Lung microvascular endothelial cell (primary cell): ENCODE measurements around the gene RBBP9. TPM values are rescaled to one million over a fixed set of nuclear protein-coding genes. Genes with fewer than 3 reads are reported as not detected.
"Not testable (repeated sequence)": the region's sequence is repeated elsewhere in the genome, so short reads cannot be mapped to it uniquely, and the experiment has no call there.

Source experiments
- DNase-seq, 2 donors: peaks; one replicate each; pipeline versions ENCODE4 v3.0.0 to v3.0.0-alpha.2; 2010; ENCODE audit warnings: low read depth in 2 of 2
- total RNA-seq: library from RNA; depleted of rRNA; stranded (reverse); fragments of >200 nt; gene quantifications from 2 replicates; pipeline ENCODE4 v1.2.1, GENCODE V29; 2014

The RBBP9 gene
- 8.3 TPM in 2 replicates for total RNA-seq

DNA sequence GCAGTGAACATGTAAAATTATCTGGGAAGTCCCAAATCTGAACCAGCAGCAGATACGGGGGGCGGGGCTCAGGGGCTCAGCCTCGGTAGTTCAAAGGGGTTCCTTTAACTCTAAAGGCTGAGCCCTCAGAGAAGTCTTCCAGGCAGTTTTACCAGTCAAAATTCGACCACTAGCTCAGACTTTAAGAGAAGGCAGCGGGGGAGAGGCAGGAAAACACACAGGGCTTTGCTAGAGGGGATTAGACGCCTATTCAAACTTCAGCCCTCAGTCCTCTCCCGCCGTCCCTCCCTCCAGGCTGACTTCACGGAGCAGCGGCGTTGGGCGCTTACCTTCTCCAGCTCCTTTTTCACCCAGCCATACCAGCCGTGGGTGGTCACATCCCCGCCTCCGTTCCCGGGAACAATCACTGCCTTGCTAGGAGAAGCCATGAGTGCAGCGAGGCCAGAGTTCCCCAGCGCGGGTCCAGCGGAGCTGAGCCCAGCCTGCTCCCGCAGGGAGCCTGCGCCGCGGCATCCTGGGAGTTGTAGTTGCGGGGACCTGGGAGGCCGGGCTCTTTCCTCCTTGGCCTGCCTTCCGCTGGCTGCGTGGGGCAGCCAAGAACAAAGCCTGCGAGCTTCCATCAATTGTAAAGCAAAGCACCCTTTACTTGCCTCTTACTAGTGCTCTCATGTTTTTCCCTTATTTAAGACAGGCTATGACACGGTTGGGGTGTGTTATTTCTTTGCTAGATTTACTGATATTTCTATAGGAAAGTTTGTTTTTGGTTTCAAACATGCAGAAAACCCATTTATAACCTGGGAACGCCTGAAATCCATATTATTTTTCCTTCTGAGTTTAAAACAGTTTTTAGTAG is at the start of gene RBBP9:
Gene RBBP9, minus strand, starts transcription at position 486 of the 853 bp plus-strand sequence. Its CDS starts 58 bp downstream, at position 428.
- peak; percentile 71 to 82 for DNase-seq

DNA sequence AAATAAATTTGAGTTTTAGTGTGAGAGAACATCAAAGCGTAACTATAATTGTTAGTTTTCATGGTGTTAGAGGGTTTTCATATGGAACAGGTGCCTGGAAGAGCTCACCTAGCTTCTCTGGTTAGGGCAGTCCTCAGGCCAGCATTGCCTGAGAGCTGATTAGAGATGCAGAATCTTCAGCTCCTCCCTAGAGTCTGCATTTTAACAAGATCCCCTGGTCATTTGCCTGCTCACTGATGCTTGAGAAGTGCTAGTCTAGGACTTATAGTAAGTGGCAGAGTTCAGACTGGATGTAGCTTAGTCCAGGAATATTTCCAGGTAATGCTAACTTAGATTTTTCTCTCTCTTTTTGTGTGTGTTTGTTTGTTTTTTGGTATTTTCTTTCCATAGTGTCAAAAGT is 48.5 kb upstream of the RBBP9 start:
- DNase-seq = no peak

DNA sequence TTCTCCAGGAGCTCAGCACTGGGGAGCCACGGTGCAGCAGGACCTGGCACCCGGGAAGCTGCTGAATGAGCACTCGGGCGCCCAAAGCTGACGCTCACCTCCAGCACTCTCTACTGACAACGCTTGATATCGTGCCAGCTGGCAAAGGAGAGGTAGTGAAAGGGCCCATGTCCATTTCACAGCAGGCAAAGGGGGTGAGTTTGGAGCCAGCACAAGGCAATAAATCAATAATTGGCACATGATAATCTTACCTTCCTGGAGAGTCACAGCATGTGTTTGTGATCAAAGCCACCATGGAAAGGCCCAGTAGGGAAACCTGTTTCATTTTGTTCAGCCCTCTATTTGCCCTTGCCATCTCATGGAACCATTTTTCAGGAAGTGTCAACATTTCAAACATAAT is 46.9 kb upstream of the RBBP9 start:
- DNase-seq = no peak

DNA sequence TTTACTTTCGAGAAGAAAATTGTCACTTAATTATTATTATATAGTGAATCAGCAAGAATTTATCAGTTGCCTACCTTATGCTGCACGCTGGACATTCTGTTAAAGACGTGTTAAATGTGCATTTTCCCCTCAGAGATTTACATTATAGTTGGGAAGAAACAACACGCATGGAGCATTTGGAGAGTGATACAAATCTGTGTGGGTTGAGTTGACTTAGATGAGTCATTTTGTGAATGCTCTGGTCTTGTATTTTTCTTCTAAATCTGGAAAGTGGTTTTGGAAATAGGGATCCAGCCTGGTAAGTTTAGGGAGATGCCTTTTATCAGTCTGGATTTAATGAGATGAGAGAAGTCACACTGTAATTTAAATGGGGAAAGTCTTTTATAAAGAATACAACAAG is 46.2 kb upstream of the RBBP9 start:
- no peak for DNase-seq

DNA sequence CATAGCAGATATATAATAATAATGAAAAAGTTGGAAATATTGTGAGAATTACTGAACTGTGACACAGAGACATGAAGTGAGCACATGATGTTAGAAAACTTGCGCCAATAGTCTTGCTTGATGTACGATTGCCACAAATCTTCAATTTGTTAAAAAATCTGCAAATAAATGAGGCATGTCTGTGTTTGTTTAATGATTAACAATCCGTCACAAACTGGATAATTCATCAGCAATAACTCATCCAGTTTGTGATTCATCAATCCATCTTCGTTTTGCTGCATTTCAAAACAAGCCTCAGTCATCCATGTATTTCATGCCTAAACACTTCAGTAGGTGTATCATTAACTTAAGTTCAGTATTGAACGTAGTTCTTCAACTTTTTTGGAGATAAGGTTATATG is 44.7 kb upstream of the RBBP9 start:
- DNase-seq = no peak

DNA sequence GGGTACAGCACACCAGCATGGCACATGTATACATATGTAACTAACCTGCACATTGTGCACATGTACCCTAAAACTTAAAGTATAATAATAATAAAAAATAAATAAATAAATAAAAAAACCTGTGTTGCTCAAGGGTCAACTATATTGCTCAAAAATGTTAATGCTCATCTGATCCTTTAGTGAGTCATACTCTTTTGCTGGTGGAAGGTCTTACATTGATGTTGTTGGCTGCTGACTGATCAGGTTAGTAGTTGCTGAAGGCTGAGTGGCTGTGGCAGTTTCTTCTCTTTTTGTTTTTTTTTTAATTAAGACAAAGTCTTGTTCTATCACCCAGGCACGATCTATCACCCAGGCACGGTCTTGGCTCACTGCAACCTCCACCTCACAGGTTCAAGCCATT is 40.6 kb upstream of the RBBP9 start:
- DNase-seq = no peak

DNA sequence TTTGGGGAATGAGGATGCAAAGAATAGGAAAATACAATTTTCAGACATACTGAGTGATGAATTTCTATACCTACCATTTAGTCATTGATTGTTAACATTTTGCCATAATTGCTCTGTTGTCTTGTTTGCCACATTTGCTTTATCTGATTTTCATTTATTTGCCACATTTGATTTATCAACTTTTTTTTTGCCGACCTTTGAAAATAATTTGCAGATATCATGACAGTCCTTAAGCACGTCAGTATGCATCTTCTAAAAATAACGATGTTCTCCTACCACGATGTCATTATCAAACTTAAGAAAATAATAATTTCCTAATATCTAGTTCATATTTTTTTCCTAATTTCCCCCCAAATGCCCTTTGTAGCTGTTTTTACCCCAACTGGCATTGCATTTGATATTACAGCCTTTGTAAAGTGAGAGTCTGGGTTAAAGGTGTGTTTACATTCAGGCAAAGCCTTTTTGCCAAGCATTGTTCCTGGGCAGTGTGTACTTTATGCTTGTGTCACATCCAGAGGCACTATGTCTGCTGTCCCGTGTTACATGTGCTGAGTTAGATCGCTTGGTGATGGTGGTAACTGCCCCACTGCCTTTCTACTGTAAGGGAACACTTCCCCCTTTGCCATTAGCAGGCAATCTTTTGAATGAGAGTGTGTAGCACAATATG is 37.1 kb upstream of the RBBP9 start:
- DNase-seq = peak in 1 of 2 donors; percentile 81

DNA sequence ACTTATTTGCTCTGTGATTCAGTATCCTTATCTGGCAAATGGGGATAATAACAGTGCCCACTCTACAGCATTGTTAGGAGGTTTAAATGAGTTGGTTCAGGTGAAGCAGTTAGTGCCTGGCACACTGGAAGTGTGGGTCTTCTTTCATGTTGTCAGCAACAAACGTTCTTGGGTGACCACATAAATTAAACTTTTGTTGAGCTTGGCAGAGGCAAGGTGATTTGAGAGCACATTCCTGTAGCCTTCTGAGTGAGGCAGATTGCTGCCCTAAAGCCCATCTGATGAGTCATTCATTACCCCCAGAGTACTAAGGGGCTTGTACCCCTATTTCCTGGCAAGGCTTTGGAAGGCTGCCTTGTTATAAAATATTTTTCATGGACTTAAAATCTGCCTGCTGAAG is 36.5 kb upstream of the RBBP9 start:
- DNase-seq = peak in 1 of 2 donors; percentile 6

DNA sequence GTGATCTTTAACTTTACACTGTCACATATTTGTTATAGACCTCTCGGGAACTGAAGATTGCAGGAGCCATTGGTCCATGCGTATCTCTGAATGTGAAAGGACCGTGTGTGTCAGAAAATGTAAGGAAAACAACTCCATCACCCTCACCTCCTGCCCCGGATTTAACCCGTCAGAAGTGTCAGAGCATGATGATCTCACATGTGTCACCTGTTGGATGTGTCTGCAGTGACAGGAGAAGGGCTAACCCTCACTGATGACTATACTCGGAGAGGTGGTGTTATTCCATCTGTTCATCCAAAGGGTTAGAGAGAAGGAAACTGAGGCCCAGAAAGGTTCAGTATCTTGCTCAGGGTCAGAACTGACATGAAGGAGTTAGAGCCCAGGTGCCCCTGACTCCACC is 35.6 kb upstream of the RBBP9 start:
- no peak for DNase-seq

DNA sequence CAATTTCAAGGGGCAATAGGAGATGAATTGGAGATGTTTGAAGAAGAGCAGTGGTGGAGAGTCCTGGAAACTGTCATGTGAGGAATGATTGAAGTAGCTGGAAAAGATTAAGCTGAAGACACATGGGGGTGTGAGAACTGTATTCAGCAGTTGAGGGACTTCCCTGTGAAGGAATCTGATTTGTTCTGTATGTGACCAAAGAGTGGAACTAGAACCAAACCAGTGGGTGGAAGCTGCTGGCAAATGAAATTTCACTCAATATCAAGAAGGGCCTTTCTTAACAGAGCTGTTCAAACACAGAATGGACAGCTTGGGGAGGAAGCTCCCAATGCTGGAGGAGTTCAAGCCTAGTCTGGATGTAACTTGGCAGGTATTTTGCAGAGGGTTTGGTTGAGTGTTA is 32.0 kb upstream of the RBBP9 start:
- DNase-seq = no peak

DNA sequence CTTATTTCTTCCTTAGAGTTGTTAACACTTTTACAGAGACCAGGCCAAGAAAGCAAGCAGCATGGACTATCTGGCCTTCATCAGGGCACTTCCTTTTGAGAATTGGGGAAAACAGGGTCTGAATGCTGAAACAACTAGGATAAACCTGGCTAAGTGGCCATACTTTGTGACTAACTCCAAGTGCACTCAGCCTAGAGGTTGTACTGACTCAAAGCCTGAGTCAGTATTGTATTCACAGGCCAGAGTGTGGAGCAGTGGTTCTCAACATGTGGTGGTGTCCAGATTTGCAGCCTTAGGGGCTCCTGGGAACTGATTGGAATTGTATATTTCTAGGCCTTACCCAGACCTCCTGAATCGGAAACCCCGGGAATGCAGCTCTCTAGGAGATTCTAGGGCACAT is 30.8 kb upstream of the RBBP9 start:
- DNase-seq = no peak

DNA sequence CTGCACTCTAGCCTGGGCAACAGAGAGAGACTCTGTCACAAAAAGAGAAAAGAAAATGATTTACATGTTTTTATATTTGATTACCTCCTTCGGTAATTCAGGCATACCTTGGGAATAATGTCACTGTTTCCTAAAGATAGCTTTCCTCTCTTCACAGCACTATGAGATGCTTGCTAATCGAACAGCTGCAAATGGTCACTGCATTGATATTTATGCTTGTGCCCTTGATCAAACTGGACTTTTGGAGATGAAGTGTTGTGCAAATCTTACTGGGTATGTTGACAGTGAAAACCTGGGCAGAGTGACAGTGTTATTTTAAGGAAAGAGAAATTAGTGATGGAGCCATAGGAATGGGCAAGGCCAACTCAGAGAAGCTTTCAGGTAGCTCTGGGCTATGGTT is 30.3 kb upstream of the RBBP9 start:
- DNase-seq = no peak

DNA sequence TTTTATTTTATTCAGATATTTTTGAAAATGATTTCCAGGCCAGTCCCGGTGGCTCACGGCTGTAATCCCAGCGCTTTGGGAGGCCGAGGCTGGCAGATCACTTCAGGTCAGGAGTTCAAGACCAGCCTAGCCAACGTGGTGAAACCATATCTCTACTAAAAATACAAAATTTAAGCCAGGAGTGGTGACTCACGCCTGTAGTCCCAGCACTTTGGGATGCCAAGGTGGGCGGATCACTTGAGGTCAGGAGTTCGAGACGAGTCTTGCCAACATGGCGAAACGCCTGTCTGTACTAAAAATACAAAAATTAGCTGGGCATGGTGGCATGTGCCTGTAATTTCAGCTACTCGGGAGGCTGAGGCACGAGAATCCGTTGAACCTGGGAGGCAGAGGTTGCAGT is 29.7 kb upstream of the RBBP9 start:
- not testable (repeated sequence) for DNase-seq

DNA sequence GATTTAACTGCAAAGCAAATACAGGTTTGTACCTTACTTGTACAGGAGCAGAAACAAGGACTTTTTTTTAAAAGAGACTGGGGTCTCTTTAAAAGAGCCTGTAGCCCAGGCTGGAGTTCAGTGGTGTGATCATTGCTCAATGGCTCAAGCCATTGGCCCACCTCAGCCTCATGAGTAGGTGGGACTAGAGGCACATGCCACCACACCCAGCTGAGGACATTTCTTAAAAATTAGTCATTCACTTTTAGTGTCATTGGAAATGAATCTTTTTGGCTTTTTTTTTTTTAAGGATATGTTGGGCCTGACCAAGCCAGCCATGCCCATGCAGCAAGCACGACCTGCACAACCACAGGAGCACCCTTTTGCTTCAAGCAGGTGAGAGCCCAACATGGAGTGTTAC is 27.6 kb upstream of the RBBP9 start:
- no peak for DNase-seq

DNA sequence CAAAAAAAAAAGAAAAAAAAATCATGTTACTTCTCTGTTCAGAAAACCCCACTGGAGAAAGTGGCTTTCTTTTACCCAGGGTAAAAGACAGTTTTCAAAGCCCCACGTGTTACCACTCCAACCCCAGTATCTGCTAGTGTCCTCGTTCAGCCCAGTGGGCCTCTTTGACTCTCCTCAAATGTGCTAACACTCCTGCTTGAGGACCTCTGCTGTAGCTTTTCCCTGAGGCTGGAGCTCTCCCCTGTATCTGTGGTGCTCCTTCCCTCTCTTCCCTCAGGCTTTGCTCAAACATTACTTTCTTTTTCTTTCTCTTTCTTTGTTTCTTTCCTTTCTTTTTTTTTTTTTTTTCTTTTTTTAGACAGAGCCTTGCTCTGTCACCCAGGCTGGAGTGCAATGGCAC is 26.0 kb upstream of the RBBP9 start:
- no peak for DNase-seq

DNA sequence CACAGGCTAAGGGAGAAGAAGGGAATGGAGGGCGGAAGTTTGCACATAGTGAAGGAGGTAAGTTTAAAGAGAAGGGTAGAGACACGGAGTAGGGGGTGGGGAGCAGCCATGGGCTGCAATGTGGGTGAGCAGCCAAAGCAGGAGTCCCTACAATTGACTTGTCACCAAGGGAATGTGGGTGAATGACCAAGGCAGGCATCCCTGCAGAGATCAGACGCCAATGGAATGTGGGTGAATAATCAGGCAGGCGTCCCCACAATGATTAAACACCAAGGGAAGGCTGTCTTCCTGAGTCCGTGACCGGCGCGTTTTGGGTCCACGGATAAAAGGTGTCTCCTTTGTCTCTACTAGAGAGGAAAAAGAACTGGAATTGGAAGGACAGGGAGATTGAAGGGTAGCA is 25.0 kb upstream of the RBBP9 start:
- DNase-seq = not testable (repeated sequence)

DNA sequence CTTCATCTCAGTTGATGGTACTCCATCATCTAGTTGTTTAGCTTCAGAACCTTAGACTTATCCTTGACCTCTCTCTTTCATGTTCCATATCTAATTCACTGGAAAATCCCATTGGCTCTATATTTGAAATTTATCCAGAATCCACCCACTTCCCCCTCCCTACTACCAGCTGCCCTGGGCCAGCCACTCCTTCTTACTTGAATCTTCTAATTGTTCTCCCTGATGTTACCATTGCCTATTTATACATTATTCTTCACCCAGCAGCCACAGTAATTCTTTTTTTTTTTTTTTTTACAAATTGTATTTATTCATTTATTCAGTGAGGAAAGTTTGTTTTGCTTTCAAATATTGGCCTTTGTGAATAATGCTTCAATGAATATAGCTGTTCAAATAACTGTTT is 18.9 kb upstream of the RBBP9 start:
- no peak for DNase-seq

DNA sequence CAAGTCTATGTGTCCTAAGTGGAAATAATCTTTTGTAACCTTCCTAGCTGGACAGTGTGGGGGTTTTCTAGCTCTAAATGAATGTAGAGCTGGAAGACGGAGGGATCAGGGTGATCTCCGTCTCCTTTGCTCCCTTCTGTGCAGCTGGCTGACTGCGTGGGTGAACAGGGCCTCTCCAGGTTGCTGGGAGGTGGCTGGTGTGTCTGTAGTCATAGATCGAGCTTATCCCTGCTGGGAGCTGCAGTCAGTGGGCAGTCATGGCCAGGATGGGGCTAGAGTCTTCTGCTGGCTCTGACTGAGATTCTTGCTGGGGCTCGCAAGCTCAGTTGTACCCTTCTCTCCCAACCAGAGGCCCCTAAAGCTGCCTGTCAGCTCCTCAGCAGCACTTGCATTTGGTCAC is 17.1 kb upstream of the RBBP9 start:
- DNase-seq = no peak

DNA sequence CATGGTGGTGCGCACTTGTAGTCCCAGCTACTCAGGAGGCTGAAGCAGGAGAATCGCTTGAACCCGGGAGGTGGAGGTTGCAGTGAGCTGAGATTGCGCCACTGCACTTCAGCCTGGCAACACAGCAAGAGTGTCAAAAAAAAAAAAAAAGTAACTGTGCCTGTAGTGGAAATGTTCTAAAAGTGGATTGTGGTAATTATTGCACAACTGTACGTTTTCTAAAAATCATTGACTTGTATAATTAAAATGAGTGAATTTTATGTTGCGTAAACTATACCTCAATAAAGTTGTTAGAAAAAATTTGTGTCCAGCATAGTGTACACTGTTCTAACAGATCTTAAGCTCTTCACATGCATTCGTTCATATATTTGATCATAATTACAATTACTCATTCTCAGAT is 16.2 kb upstream of the RBBP9 start:
- DNase-seq = no peak

DNA sequence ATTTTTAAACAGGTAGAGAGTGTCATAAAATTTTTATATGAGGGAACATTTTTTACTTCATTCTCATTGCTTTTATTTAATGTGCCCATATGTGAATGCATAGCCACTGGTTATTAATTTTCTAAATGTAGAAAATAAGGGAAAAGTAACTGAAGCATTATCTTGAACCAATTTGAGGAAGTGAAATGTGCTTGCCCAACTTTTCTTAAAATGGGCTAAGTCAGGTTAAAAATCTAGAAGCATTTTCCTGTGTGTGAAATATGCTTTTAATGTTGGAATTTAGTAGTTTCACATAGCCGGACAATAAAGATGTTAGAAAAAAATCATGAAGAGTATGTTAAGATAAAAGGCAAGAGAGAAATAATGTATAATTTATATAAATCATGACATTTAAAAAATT is 14.5 kb upstream of the RBBP9 start:
- DNase-seq = no peak

DNA sequence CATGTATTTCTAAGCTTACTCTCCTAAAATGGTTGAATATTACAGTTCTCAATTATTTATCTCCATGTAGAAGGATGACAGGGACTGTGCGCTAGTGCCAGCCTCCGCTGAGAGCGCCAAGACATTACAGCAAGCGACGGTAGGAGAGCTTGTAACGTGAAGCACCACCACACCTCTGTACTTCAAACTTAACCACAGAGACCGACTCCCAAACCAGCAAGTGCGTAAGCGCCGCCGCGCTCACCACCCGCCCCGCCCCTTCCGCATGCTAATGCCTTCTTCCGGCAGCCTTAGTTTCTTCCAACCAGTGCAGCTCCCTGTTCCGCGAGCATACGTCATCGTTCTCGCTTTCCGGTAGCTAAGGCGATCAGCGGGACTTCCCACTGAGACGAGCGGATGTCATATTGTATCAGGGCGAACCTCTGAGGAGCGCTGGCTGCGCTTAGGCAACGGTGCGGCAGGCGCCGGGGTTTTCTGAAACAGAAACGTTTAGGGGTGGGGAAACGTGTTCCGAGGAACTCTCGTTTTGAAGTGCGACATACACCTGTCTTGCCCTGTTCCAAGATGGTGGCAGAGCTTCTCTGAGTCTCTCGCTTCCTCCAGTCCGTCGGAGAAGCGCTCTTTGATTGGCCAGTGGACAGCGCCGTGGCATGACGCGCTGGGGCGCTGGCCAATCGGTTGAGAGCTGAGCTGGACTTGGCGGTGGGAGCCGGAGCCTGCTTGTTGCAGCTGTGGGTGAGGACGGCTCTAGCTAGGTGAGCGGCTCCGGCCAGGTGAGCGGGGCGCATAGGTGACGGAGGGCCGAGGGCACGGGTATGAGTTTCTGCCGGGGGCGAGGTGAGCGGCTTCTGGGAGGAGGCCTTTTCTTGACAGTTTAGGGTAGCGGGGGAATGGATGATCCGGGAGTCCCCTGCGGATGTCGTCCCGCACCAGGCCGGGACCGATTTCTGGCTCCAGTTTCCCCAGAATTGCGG is 10.5 kb upstream of the RBBP9 start, which contains the start of gene SEC23B:
Gene SEC23B, plus strand, starts transcription at position 723 of the 974 bp plus-strand sequence. CDS start 2,896 bp downstream, outside the sequence.
- peak; percentile 98 for DNase-seq

DNA sequence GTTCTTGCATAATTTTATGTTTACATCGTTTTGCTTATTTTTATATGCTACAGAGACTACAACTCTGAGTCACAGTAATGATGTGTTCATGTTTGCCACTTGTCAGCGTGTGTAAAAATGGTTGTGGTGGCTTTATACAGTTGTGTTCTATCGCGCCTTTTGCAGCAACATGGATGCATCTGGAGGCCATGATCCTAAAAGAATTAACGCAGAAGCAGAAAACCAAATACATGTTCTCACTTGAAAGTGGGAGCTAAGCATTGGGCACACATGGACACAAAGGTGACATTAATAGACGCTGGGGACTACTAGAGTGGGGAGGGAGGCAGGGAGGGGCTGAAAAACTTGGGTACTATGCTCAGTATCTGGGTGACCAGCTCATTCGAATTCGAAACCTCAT is 9.7 kb upstream of the RBBP9 start:
- peak in 1 of 2 donors; percentile 2 for DNase-seq
